SHP77 treated with DMSO at 0.1 percent for 48 hours (cell line): ENCODE results near the gene GPHA2.

ENCODE experiments used
- DNase-seq: peaks from one replicate; lab custom pipeline; 2025; lab: John Stamatoyannopoulos, UW

GPHA2 gene

DNA sequence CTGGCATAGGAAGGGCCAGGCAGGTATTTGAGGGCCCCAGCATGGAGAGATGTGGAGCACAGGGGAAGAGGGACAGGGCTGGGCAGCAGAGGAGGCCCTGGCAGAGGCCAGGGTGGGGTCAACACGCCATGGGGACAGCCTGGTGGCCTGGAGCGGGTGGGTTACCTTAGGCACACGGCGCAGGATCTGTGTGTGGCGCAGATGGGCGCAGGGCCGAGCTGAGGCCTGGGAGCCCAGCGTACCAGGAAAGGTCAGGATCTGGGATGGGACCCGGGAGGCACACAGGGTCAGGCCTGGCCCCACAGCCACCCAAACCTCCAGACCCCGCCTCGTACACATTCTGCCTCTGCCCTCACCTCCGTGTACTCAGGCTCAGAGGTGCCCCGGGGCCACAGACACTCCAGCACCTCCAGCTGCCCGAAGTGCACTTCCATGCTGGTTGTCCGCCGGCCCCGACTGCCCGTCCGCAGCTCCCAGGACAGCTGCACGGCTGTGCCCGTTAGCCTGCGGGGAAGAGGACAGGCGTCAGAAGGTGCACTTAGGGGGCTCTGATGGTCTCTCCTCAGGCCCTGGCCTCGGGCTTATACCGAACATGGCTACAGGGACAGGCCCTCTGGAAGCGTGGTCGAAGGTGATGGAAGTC, 25.1 kb downstream of the GPHA2 start:
- no peak for DNase-seq

DNA sequence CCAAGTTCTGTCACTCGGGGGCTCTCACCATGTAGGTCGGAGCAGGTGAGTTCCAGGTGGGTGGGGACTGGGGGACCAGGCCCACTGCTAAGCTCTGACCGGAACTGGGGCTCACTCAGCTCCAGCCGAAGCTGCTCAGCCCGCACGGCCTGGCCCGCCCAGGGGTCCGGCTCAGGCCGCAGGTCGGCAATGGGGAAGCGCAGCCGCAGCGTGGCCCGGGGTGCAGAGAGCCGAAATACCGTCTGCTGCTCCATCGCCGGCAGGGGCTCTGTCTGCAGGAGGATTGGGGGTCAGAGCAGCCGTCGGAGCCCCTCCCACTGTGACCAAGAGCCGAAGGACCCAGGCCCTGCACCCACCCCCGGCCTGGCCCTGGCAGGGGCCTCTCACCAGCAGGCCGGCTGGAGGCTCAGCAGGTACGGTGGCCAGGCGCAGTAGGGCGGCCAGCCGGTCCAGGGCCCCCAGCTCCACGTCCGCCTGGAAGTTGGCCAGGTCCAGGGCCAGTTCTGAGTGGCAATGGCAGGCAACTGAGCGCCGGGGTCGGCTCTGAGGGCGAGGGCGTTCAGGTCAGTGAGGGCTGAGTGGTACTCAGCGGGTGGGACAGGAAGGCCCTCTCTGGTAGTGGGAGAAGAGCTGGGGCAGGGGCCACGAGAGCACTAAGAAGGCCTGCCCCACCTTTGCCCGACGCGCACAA, 25.9 kb downstream of the GPHA2 start:
- DNase-seq: no peak

GRCh38 chr11:64908766-64909165, 26.9 kb downstream of the GPHA2 start:
- no peak for DNase-seq

DNA sequence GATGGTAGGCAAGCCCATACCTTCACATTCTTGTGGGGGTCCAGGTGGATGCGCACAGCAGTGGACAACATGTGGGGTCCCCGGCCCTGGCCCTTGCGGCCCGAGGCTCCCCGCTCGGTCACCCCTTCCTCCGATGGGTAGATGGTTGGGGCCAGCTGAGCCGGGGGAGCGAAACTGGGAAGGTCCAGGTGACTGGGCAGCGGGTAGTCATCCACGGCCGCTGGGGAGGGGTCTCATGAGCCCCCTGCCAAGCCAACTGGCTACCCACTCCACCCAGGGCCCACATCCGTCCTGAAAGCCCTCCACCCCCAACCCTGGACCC, 29.4 kb downstream of the GPHA2 start:
- no peak for DNase-seq

DNA sequence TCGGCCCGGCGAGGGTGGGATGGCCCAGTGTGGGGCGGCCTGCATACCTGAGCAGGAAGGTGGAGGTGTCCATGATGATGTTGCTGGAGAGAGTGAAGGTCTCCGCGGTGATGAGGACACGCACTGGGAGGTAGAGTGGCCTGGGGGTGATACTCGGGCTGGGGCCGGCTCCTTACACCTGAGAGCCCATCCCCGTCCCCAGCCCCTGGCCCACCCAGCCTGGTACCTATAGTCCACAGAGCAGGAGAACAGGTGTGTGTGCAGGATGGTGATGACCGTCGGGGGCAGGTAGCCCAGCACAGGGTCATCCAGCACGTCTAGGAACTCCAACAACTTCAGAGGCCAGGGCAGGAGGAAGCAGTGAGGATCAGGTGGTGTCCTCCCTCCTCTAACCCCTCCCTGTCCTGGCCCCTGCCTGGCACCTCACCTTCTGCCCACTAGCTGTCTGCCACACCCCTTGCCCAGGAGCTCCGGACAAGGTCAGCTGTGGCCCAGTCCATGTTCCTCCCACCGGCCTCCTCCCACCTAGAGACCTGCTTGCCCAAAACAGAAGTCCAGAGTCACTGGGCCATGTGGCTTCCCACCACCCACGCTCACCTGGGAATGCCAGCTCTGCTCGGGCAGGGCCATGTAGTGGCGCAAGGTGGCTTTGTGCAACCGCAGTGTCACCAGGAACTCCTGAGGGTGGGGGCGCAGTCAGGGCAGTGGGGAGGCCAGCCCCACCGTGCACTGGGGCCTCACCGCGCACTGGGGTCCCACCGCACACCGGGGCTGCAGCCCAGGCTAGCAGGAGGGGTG, 30.0 kb downstream of the GPHA2 start:
- DNase-seq: no peak

- DNase-seq: no peak
These were observed 32.3 kb downstream of the GPHA2 start for GRCh38 chr11:64903291-64903833.

DNA sequence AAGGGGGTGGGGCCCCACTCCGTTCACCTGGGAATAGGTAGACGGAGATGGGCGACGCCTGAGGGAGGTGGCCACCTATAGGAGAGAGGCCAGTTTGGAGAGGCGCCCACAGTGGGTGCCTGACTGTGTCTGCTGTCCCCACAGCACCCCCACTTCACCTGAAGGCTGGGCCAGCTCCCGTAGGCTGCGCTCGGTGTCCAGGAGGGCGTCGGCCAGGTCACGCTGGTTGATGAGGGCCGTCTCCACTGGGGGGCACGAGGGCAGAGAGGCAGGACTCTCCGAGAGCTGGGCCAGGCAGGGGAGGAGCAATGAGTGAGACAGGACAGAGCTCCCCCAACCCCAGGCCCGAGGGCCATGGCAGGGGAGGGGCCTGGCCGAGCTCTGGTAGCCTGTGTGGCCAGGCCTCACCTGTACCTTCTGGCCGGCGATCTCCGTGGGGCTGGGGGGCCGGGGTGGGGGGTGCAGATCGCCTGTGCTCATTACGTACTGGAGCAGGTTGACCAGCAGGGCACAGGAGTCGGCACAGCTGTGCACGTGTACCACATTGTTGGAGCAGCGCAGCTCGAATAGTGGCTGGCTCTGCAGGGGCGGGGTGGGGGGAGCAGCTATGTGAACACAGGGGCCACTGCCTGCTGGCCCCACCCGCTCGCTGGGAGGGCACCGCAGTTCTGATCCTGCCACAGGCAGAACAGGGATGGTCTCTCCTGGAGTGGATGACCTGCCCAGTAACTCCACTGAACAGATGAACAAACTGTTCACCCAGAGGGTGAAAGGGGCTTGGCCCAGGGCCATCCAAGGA, 33.4 kb downstream of the GPHA2 start:
- no peak for DNase-seq

DNA sequence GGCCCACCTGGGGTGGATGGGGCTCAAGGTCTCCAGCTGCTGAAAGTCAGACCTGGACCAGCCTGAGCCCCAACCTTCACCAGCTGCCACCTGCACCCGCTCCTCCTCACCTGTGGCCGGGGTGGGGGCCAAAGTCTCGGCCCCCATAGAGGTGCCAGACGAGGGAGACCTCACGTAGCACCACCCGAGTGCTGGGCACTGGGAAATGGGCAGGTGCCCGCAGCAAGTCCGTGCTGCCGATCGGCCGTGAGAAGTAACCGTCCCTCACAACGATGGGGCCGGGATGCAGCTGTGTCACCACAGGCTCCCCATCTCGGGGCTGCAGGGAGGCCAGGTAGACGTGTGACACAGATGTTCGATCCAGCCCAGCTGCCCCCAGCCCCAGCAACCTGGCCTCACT, 34.9 kb downstream of the GPHA2 start:
- no peak for DNase-seq

DNA sequence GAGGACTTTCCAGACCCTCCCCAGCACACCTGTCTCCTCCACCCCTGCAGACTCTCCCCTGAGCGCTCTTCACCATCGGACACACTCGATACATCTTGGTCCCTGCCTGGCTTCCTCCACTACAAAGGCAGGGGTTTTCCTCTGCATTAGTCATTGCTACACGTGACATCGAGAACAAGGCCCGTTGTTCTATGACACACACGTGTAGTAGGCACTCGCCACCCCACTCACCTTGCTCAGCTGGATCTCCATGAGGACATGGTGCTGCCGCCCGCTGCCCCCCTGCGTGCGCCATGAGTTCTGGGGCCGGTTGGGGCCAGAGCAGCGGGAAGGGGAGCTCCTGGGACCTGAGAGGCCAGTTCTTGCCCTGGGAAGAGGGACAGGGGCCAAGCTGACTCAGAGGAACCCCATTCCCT, 35.4 kb downstream of the GPHA2 start:
- DNase-seq: no peak

- DNase-seq: no peak
These were observed 37.2 kb downstream of the GPHA2 start for GRCh38 chr11:64898541-64898940.

DNA sequence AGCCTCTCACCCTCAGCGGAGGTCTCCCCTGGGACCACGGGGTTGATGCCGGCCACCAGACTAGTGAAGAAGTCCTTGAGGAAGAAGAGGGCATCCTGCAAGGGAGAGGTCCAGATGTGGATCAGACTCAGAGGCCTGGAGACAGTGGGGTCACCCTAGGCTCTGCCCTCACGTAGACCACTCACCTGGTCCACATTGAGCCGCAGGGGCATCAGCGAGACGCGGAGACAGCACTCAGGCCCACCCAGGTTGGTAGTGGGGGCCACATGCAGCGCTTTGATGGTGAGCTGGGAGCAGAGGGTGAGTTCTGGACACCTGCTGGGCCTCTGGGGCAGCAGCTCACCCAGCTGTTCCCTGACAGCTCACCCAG, 37.6 kb downstream of the GPHA2 start:
- DNase-seq: no peak

- DNase-seq: no peak
These were observed 38.2 kb downstream of the GPHA2 start for GRCh38 chr11:64897381-64898075.

DNA sequence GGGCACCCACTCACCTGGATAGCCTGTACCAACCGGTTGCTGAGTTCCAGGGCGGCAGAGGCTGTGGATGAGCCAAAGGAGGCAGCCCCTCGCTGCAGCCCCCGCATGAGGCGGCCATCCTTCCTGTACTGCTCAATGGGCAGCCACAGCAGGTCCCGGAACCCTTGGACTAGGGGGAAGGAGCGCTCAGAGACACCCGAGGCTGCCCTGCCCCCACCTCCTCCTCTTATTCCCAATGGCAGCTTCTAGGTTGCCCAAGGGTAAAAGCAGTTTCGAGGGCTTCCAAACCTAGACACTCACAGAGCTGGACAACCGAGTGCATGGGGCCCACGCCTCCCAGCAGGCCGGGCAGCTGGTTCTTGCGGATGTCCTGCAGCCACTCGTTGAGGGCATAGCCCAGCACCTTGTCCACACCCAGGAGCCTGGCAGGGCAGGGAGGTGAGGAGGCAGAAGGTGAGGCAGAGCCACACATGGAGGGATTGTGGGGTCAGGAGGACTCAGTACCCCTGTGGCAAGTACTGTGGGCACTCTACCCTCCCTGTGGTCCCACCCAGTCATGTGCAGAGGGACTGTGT, 39.2 kb downstream of the GPHA2 start:
- DNase-seq: no peak

- DNase-seq: no peak
These were observed 40.8 kb downstream of the GPHA2 start for GRCh38 chr11:64894812-64895452.

DNA sequence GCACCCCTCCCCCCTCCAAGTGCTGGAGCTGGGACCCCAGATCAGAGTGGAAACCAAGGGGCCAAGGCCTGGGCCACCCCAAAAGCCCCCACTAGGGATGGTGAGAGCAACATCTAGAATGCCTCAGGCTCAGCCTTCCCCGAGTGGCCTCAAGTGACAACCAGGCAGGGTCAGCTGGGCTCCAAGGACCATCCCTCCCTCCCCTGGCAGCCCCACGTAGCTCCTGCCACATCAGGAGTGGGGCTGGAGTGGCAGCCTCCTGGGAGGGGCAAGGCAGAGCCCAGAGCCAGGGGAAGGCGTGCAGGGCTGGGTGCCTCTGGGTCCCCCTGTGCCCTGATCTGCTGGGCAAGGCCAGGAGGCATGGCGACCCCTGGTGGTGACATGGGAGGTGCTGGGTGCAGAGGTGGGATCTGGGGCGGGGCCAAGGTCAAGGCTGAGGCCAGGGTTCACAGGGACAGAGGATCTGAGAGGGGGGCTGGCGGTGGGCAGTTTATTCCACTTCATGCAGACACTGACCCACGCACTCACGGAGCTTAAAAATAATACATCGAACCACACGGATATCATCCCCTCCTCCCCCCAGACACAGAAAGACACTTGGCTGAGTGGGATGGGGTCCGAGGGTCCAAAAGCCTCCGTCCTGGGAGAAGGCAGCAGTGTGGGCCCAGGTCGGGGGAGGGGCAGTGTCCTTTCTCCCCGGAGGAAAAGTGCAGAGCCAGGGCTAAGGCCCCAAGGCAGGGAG, 41.5 kb downstream of the GPHA2 start:
- DNase-seq: no peak

GRCh38 chr11:64893194-64894069, 42.3 kb downstream of the GPHA2 start:
- DNase-seq: no peak

DNA sequence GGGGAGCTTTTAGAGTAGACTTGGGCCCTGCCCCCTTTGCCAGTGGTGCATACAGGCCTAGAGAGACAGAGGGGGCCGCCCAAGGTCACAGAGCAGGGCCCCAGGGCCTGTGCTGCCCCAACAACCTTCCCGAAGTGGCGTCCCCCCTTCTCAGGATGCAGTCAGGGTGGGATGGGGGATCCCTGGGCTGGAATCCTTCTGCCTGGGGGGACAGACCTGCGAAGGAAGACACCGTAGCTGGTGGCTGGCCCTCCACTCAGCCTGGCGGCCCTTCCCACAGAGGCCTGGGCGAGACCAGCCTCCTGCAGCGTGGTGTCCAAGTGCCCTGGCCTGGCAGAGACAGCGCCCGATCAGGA, 42.9 kb downstream of the GPHA2 start:
- DNase-seq: no peak

DNA sequence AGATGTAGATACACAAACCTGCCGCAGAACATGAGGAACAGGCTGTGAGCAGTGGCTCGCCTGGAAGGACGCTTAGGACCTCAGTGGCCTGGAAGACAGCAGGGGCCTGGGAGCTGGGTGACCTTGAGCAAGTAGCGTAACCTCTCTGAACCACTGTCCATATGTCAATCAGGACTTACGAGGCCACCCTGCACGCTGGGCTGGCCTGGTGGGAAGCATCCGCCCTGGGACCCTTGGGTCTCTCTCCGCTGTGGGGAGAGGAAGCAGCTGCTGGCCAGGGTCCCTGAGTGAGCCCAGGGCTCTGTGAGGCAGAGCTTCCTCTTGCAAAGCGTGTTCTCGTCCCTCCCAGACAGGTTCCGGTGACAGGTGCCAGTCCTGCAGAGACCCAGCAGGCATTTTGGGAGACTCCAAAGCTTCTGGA, 43.3 kb downstream of the GPHA2 start:
- no peak for DNase-seq

DNA sequence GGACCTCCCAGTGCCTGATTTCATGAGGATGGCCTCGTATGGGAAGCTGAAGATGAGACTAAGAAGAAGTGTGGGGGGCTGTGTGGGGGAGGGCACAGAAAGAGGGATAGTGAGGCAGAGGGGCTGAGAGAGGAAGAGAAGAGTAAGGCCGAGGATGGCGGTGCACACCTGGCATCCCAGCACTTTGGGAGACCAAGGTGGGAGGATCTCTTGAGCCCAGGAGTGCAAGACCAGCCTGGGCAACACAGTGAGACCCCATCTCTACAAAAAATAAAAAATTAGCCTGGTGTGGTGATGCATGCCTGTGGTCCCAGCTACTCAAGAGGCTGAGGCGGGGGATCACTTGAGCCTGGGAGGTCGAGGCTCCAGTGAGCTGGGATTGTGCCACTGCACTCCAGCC, 43.8 kb downstream of the GPHA2 start:
- DNase-seq: no peak
